ENCODE results near the gene ITPR1. TPM values are rescaled to one million over a fixed set of nuclear protein-coding genes. Genes with fewer than 3 reads are reported as not detected.

The ITPR1 gene
- total RNA-seq, 4 donors from 2014 or later: 9.5 to 24.1 (median 17.5) TPM

DNA sequence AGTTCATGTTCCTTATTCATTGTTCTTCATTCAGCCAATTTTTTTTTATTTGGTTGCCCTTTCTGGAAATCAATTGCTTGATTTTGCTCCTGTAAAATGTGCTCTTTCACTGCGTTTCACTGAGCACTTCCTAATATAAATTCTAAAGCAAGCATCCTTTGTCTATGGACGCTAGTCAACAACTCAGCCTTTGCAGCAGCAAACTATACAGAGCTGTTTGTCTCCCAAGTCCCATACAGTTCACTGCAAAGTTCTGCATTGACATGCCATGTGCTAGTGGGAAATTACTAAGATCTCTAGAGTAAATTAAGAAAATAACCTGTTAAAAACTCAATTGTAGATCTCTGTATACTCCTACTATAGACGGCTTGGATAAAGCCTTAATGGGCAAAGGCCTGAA, 356.0 kb downstream of the ITPR1 start:
- intact Hi-C loops (cut with DNase I; ENCODE audit: low total_unique reads): no loop called here
- 77 to 78% methylated on average over 3 of the region's 3 CpGs for WGBS, 2 donors
- TF ChIP-seq POLR2A (IDR thresholded peaks at IDR 0.05): no peak
- TF ChIP-seq, protein P1, sequence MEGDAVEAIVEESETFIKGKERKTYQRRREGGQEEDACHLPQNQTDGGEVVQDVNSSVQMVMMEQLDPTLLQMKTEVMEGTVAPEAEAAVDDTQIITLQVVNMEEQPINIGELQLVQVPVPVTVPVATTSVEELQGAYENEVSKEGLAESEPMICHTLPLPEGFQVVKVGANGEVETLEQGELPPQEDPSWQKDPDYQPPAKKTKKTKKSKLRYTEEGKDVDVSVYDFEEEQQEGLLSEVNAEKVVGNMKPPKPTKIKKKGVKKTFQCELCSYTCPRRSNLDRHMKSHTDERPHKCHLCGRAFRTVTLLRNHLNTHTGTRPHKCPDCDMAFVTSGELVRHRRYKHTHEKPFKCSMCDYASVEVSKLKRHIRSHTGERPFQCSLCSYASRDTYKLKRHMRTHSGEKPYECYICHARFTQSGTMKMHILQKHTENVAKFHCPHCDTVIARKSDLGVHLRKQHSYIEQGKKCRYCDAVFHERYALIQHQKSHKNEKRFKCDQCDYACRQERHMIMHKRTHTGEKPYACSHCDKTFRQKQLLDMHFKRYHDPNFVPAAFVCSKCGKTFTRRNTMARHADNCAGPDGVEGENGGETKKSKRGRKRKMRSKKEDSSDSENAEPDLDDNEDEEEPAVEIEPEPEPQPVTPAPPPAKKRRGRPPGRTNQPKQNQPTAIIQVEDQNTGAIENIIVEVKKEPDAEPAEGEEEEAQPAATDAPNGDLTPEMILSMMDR (IDR thresholded peaks at IDR 0.05): no peak
- no peak overlapping the region for H3K4me3 ChIP-seq (ENCODE audit: low read depth, poor library complexity, severe bottlenecking)
- no peak for DNase-seq (ENCODE audit: low spot score in 2 of 2)

DNA sequence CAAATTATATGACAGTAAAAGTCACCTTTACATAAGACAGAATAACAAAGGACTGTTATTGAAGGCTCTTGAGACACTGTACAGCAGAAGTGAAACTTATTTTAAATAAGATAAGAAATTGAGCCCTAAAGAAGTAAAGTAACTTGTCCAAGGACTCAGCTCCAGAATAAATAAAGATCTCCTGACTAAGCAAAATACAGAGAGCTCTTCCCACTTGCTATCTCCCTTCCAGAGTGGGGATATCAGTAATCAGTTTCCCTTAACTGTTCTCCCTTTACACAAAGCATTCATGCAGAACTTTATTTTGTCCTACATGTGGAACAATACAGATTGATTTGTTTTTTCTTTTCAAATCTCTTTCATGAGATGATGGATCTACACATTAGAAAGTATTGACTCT, 356.6 kb downstream of the ITPR1 start:
- H3K4me3 ChIP-seq (ENCODE audit: low read depth, poor library complexity, severe bottlenecking): no peak overlapping the region
- no peak for DNase-seq (ENCODE audit: low spot score in 2 of 2)
- intact Hi-C loops (cut with DNase I; ENCODE audit: low total_unique reads): no loop called here
- TF ChIP-seq, protein P1 (IDR thresholded peaks at IDR 0.05): no peak

DNA sequence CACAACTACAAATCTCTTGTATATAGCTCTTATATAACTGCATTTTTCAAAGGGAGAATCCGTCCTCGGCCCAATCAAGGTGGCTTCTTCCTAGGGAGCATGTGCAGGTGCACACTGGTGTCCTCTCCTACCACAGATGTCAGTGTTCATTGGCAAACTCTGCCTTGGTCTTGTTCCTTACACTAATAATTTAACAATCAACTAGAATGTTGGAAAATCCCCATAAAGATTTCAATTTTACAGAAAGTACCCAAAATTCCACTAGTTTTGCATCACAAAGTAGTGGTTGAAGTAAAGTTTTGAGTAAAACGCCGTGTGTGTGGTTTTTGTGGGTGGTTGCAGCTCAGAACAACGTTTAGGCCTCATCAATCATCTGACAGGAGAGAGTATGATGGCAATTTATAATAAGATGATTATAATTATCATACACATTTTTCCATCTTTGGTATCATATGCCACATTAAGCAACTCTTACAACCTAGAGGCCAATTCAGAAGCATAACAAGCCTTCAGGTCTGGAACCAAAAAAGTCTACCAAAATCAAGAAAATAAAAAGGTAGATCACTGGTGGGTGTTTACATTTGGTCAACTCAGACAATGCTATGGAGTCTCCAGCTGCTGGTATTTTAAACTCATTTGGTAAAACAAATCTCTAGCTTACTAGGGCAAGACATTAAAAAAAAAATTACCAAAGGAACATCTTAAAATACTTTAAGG, 357.2 kb downstream of the ITPR1 start:
- H3K4me3 ChIP-seq (ENCODE audit: low read depth, poor library complexity, severe bottlenecking): no peak overlapping the region
- DNase-seq (ENCODE audit: low spot score in 2 of 2): no peak
- intact Hi-C loops (cut with DNase I; ENCODE audit: low total_unique reads): no loop called here
- no peak for TF ChIP-seq POLR2A (IDR thresholded peaks at IDR 0.05)
- TF ChIP-seq, protein P1 (IDR thresholded peaks at IDR 0.05): no peak
- whole genome bisulfite sequencing, 2 donors: 61% methylated on average over 5 of the region's 5 CpGs

DNA sequence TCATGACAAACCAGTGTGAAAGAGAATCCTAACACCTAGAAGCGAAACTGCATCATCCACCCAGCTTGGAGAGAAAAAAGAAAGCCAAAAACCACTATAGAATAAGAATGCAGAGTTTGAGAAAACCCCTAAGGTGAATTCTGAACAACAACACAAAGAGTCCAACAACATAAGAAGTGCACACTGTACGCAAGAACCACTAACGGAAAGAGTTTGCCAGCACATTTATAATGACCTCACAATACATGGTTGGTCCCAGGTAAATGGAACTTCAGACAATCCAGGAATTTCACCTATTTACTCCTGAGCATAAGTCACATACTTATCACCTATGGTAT, 357.7 kb downstream of the ITPR1 start:
- intact Hi-C loops (cut with DNase I; ENCODE audit: low total_unique reads): no loop called here
- WGBS, 2 donors: 80 to 95% methylated on average over 3 of the region's 3 CpGs
- no peak overlapping the region for H3K4me3 ChIP-seq (ENCODE audit: low read depth, poor library complexity, severe bottlenecking)
- no peak for DNase-seq (ENCODE audit: low spot score in 2 of 2)
- no peak for TF ChIP-seq POLR2A (IDR thresholded peaks at IDR 0.05)
- TF ChIP-seq, protein P1 (IDR thresholded peaks at IDR 0.05): no peak

DNA sequence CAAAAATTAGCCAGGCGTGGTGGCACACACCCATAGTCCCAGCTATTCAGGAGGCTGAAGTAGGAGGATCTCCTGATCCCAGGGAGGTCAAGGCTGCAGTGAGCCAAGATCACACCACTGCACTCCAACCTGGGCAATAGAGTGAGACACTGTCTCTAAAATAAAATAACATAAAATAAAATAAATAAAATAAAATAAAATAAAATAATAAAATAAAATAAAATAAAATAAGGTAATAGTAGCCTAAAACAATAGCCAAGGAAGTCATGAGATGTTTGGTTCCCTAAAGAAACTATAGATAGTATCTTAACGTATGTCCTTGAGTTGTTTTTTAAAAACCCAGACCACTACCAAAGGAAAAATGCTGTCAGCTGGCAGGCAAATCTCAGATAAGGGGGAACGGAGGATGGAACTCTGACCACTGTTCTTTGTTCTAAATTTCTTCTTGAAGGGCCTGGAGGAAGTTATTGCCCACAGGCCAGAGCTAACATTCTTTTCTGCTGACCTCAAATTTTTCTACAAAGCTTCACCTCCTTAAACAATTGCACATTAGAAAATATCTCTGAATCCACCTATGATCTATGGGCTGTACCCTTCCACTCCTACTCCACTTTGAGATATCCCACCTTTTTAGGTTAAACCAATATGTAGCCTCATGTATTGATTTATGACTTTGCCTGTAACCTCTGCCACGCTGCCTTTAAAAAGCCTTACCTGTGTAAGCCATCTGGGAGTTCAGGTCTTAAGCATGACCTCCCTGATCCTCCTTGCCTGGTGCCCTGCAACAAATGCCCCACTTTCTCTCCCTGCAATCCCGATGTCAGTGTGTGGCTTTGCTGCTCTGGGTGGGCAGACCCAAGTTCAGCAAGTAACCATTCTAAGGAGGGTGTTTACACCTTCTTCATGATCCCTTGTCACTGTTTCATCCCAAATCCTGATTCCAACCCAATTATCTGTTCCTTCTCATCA, 359.9 kb downstream of the ITPR1 start:
- WGBS, 2 donors: 80 to 86% methylated on average over 5 of the region's 5 CpGs
- TF ChIP-seq, protein P1 (IDR thresholded peaks at IDR 0.05): no peak
- no peak for TF ChIP-seq POLR2A (IDR thresholded peaks at IDR 0.05)
- intact Hi-C loops (cut with DNase I; ENCODE audit: low total_unique reads): no loop called here
- no peak overlapping the region for H3K4me3 ChIP-seq (ENCODE audit: low read depth, poor library complexity, severe bottlenecking)
- no peak for DNase-seq (ENCODE audit: low spot score in 2 of 2)
